GM18907 (cell line): ENCODE measurements around the gene SHB.

Experiments
- ATAC-seq: cut with Tn5 transposase; IDR thresholded peaks from one replicate; pipeline ENCODE4 v1.9.1; 2021; ENCODE audit warnings: mild to moderate bottlenecking, moderate library complexity; ENCODE audit not compliant: unreplicated experiment

SHB gene

GRCh38 chr9:38010918-38011704, 57.9 kb downstream of the SHB start:
- no peak for ATAC-seq

DNA sequence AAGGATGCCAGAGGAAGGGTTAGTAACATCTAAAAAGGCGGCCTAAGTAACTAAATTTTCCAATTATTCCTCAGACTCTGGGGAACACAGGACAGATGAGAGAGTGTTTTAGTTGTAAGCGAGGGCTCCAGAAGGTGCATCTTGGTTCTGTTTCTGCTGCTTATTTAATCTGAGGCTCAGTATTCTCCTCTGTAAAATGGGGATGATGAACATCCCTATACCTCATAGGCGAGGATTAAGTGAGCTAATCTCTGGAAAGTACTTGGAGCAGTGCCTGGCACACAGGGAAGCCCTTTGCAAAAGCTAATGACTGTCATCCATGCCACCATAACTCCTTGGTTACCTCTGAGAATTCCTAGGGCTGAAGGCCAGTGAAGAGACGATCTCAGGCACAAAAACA, 59.0 kb downstream of the SHB start:
- ATAC-seq, result no peak

DNA sequence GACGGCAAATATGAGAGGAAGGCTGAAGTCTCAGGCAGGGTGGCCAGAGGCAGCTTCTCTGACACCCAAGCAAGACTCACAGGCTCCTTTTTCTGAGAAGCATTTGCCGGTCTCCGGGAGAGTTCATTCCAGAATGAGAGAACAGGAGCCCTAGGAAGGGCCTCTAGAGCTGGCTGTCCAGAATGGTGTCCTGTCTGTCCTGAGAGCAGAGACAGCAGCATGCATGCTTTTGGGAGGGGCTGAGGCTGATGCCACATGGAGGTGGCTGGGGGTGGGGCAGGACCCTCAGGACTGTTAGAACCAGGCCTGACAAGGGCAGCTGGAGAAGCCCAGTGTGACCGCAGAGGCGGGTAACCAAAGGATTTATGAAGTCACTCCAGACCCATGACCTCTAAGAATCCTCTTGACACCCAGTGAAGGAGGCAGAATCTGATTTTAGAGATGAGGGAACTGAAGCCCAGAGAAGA, 60.0 kb downstream of the SHB start:
- ATAC-seq, result no peak

- peak; percentile 75 for ATAC-seq
These were observed 60.6 kb downstream of the SHB start for GRCh38 chr9:38008168-38009034.

GRCh38 chr9:38007016-38007415, 62.0 kb downstream of the SHB start:
- no peak for ATAC-seq

DNA sequence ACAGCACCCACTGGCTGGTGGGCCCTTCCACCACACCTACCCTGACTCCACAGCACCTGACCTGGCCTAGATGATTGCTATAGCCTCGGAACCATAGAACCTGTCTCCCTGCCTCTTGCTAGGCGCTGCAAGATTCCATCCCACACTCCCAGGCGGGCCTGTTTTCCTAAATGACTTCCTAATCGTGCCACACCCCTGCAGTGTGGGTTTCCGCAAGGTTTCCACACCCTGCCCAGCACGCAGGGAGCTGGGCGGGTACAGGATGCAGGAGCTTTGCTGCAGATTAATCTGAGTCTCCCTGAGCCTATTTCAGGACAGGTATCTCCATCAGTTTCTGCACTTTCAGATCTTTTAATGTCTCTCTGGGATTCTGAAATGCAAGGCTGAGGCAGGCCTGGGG, 62.9 kb downstream of the SHB start:
- ATAC-seq, result no peak

- no peak for ATAC-seq
These were observed 64.0 kb downstream of the SHB start for GRCh38 chr9:38004809-38005560.

DNA sequence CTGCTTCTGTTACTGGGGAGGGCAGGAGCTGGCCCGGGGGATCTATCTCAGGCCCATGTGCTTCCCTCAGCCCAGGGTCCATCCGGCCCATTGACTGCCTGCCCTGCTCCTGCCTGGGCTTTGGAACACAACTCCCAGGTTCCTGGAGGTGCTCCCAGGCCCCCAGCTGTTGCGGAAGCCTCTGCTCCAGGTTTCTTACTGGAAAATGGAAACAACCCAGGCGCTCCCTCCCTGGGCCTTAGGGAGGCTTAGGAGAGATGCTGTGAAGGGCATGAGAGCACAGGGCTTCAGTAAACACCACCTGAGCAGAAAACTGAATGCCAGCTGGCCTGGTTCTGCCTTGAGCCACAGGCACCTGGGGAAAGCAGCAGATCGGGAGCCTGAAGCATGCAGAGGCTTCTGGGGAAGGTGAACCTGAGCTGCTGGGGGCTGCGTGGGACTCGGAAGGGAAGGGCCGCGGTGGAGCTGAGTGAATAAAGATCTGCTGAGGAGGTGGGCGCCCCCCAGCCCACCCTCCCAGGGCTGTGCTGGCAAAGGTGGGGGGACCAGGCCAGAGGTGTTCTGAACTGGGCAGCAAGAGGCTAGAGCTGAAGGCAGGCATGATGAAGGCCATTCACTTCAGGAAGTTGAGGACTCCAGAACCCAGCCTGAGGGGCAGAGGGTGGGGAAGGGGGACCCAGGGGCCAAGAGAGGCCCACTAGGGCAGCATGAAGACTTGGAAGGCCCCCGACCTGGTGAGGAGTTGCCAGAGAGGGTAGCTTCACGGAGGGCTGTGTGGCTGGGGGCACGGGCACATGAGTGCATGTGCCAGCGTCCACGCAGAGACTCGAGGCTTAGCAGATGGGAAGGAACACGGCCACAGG, 64.8 kb downstream of the SHB start:
- no peak for ATAC-seq

DNA sequence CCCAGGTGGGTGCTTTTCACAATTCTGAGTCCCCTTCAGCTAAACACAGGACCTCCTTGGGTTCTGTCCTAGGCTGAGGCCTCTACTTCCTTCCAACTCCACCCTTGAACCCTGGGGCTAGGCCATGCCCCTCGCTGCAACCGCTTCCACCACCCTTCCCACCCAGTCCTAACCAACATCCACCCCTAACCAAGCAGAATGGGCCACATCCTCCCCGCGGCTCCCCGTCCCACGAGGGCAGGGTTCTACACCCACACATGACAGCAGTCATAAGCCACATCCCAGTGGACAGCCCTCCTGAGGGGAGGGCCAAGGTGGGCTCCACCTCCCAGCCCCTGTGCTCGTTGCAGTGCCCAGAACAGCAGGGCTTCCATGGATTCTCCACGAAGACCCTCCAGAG, 65.8 kb downstream of the SHB start:
- ATAC-seq, result no peak

GRCh38 chr9:38001430-38001829, 67.6 kb downstream of the SHB start:
- no peak for ATAC-seq

DNA sequence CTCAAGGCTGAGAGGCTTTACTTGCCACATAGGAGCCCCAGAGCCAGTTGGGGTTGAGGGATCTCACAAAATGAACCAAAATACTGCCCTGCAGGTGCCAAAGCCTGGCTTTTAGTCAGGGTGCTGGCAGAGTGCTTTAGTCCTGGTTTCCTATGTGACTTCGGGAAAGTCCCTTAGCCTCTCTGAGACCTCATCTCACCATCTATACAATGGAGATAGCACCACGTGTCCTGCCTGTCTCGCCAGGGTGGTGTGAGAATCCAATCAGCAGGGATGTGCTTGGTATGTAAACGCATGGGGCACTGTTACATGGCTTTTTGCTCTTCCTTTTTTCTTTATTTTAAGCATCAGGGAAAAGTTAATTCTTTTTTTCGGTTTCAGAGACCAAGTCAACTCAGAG, 68.3 kb downstream of the SHB start:
- ATAC-seq, result peak; percentile 43

DNA sequence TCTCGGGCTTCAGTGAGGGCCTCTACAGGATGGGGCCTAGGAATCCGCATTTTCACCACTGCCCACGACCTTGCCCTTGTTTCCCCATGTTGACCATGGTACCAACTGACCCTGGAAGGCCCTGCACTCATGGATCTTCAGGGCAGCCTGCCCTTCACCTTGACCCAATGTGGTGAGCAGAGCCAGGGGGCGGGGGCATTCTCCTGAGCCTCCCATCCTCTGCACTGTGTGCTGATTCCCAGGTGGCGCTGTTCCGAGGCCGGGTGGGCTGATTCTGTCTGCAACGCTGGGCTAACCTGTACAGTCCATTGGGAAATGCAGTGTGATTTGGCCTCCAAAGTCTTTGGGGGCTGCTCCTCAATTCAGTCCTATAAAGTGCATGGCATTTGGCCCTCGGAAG, 68.7 kb downstream of the SHB start:
- ATAC-seq, result no peak

DNA sequence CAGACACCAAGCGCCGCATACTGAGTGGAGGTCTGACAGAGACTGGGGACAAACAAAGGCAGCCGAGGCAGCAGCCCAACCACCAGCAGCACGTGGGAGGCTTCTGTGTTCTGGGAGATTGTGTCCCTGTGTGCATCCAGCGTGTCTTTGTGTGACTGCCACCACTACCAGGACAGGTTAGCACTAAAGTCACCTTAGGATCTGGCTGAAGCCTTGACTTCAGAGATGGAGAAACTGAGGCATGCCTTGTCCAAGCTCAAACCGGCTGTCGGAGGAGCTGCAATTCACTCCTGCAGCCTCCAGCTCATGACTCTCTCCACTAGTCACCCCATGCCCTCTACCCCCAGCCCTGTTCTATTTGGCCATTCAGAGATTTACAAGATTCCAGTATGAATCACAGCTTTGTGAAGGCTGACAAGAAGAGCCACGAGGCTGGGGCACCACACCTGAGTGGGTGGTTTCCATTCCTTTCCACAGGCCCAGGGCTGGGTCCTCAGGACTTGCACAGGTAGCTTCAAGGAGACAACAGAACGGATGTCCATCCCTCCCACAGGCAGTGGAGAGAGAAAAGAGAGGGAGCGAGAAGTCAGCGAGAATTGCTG, 69.3 kb downstream of the SHB start:
- no peak for ATAC-seq

DNA sequence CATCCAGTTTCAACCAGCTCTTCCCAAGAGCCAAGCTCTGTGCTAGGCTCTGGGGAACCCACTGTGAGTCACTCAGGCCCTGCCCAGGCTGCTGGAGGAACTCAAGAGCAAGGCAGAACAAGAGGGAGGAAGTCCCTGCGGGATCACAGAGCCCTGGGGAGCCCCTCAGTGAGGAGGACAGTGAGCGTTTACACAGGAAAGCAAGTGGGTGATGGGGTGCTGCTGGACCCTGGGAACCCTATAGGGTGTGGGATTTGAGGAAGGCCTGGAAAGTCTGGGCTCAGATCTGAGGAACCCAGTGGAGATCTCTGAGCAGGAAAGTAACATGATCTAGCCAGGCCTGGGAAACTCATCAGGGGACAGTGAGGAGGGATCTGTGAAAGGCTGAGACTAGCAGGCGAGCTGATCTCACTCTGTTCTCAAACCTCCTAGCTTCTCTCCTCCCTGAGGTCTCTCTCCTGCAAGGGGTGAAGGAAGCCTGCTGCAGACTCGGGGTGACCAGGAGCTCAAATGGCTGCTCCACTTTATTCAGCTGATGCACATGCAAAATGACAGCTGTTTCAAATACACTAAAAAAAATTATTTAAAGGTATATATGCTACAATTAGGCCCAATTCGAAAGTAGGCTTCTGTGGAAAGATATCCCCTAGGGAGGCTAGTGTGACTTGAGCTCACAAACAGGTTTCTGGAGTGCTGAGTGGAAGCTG, 70.0 kb downstream of the SHB start:
- no peak for ATAC-seq

- ATAC-seq, result no peak
These were observed 71.2 kb downstream of the SHB start for GRCh38 chr9:37997636-37998374.

GRCh38 chr9:37996819-37997217, 72.2 kb downstream of the SHB start:
- ATAC-seq, result no peak

DNA sequence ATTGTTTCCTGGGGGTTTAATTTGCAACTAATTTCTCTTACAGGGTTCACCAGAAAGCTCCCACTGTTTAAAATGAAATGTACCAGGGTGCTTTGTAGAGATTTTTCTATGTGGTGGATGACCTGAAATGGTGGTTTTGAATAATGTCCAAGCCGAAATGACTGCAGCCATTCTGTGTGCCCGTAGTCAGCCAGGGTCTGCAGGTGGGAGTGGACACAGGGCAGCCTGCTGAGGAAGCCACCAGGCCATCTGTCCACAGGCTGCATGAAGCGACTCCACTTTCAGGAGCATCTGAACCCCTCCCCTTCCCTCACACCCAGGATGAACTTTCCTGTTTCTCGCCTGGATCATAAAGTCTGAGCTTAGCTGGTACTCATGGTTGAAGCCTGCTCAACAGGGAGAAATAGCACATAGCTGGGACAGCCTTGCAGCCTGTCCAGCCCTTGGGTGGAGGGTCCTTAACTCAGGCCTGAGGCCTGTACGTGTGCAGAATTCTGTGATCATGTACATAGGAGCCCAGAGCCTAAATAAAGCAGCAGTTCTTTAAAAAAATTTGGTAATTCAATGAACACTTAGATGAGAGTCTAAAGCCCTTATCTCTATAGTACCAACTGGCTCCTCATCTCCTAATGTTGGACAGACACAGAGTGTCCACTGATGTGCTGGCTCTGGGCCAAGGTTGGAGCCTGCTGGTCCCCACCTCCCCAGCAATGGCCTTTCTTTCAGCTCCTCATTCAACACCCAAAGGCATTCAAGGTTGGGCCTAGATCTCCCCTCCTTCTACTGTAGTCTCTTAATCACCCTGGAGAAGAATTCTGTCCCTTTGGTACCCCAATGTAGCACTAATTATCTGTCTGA, 72.8 kb downstream of the SHB start:
- no peak for ATAC-seq

DNA sequence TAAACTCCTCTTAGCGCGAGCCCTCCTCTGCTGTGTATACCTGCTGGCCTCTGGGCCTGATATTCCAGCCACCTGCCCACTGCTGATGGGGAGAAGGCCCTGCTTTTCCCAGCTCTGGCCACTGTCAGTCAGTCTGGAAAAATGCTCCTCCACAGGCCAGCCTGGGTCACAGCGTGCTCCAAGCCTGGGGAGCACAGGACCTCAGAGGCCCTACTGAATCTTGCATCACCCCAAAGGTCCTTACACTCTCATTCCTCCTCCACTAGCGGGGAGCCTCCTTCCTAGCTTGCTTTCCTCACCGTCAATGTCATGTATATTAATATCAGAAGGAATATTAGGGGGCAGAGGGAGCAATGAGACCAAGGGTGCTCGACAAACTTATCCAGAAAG, 73.7 kb downstream of the SHB start:
- no peak for ATAC-seq
